NT2/D1 (cell line): ENCODE measurements around the gene SHOC1.

ENCODE experiments used
- SUZ12 ChIP-seq: IDR thresholded peaks from 2 replicates; pipeline ENCODE4 v1.6.1; 2011; ENCODE audit not compliant: insufficient read length, insufficient read depth; ENCODE audit errors: extremely low read depth
- YY1 ChIP-seq: IDR thresholded peaks from 2 replicates; pipeline ENCODE4 v1.6.1; 2011; ENCODE audit not compliant: insufficient read length, insufficient read depth
- ZNF274 ChIP-seq: IDR thresholded peaks from 2 replicates; pipeline ENCODE4 v1.6.1; 2011; ENCODE audit warnings: mild to moderate bottlenecking, low read depth, low read length

- TF ChIP-seq ZNF274 (no peak), YY1 (no peak), SUZ12 (no peak)
Observed at GRCh38 chr9:111803924-111804323, 9.2 kb upstream of the SHOC1 start.
